ENCODE measurements around the gene FAM124B.

FAM124B gene

DNA sequence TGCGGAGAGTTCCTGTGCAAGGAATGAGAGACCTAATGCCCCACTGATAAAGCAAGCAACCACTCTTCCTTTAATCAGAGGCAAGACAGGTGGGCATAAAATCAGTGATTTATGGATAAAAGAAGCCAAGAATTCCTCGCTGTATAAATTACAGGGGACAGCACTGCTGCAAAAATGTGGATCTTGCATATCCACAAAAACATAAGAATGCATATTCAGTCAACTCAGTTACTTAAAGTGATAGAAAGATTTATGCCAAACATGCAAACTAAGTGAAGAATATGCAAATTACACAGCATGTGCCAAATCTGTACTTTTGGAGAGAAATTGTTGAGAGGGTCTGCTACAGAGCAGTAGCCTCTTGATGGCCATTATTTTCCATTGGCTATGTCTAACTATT is 67.2 kb downstream of the FAM124B start:
- Histone ChIP-seq H3K27me3 (ENCODE audit: insufficient read depth, low read length, poor library complexity, severe bottlenecking) (no peaks in the 10 kb centered on the region), H3F3A (ENCODE audit: low read depth) (no peaks in the 10 kb centered on the region), H3K9ac (ENCODE audit: low read depth, low read length, poor library complexity, severe bottlenecking) (no peak overlapping the region), H3K36me3 (ENCODE audit: insufficient read depth, low read length) (no peaks in the 10 kb centered on the region), H2AFZ (ENCODE audit: low read length) (no peak overlapping the region), H3K4me1 (ENCODE audit: insufficient read depth, low read length, poor library complexity, severe bottlenecking) (no peaks in the 10 kb centered on the region), H3K9me3 (ENCODE audit: insufficient read depth, low read depth, low read length) (no peaks in the 10 kb centered on the region), H4K20me1 (ENCODE audit: insufficient read depth, low read length, poor library complexity, severe bottlenecking) (no peaks in the 10 kb centered on the region), H3K9me2 (replicated peaks; ENCODE audit: low read depth, low read length) (no peaks in the 10 kb centered on the region), H3K4me2 (ENCODE audit: low read depth, low read length, poor library complexity, severe bottlenecking) (no peak overlapping the region), H3K79me2 (ENCODE audit: insufficient read depth, low read length) (no peaks in the 10 kb centered on the region), H3K4me3 (ENCODE audit: low read length, poor library complexity, severe bottlenecking) (no peak overlapping the region)
- TF ChIP-seq CTCF (conservative IDR thresholded peaks at IDR 0.05; ENCODE audit: low read length) (no peak), EZH2phosphoT487 (IDR thresholded peaks at IDR 0.05; ENCODE audit: borderline replicate concordance) (no peak)

DNA sequence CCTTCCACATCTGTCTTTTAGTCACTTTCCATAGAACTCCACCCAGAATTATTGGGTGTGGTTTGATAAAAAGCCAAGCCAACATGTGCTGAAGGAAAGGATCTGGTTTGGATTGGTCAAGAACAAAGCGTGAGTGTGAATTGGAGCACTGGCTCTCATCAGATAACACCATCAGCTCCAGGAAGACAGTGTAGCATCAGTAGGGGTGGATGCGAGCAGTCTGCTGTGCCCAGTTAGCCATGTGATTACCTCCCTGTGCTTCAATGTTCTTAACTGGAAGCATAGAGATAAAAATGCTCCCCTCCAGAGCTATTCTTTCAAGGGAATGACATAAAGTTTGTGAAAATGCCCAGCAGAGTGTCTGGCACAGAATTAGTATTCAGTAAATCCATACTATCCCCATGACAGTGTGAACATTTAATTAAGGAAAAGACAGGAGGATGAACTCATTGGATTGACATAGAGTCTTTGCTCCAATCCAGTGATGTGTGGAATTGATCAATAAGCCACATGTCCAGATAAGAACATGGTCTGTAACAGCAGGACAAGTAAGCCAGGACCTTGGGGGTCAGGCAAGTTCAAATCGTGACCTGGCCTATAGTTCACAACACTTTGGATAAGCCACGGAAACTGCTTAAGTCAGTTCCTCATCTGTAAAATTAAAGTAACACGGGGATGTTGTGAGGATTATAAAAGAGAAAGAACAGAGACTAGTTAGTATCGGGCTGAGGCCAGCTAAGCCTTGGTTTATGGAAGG is 68.0 kb downstream of the FAM124B start:
- H3F3A ChIP-seq (ENCODE audit: low read depth), result no peaks in the 10 kb centered on the region
- no peak overlapping the region for H3K4me2 ChIP-seq (ENCODE audit: low read depth, low read length, poor library complexity, severe bottlenecking)
- no peaks in the 10 kb centered on the region for H3K27me3 ChIP-seq (ENCODE audit: insufficient read depth, low read length, poor library complexity, severe bottlenecking)
- no peaks in the 10 kb centered on the region for H3K79me2 ChIP-seq (ENCODE audit: insufficient read depth, low read length)
- H3K9me3 ChIP-seq (ENCODE audit: insufficient read depth, low read depth, low read length), result no peaks in the 10 kb centered on the region
- no peak overlapping the region for H3K9ac ChIP-seq (ENCODE audit: low read depth, low read length, poor library complexity, severe bottlenecking)
- H3K9me2 ChIP-seq (replicated peaks; ENCODE audit: low read depth, low read length), result no peaks in the 10 kb centered on the region
- no peak overlapping the region for H2AFZ ChIP-seq (ENCODE audit: low read length)
- no peaks in the 10 kb centered on the region for H3K36me3 ChIP-seq (ENCODE audit: insufficient read depth, low read length)
- H3K4me1 ChIP-seq (ENCODE audit: insufficient read depth, low read length, poor library complexity, severe bottlenecking), result no peaks in the 10 kb centered on the region
- no peak for TF ChIP-seq CTCF (conservative IDR thresholded peaks at IDR 0.05; ENCODE audit: low read length)
- TF ChIP-seq EZH2phosphoT487 (IDR thresholded peaks at IDR 0.05; ENCODE audit: borderline replicate concordance), result no peak
- no peak overlapping the region for H3K4me3 ChIP-seq (ENCODE audit: low read length, poor library complexity, severe bottlenecking)
- H4K20me1 ChIP-seq (ENCODE audit: insufficient read depth, low read length, poor library complexity, severe bottlenecking), result no peaks in the 10 kb centered on the region

- TF ChIP-seq CTCF (conservative IDR thresholded peaks at IDR 0.05; ENCODE audit: low read length), result no peak
- no peak for TF ChIP-seq EZH2phosphoT487 (IDR thresholded peaks at IDR 0.05; ENCODE audit: borderline replicate concordance)
- H3K9ac ChIP-seq (ENCODE audit: low read depth, low read length, poor library complexity, severe bottlenecking), result no peak overlapping the region
- H3K79me2 ChIP-seq (ENCODE audit: insufficient read depth, low read length), result no peaks in the 10 kb centered on the region
- H3K4me3 ChIP-seq (ENCODE audit: low read length, poor library complexity, severe bottlenecking), result no peak overlapping the region
- H4K20me1 ChIP-seq (ENCODE audit: insufficient read depth, low read length, poor library complexity, severe bottlenecking), result no peaks in the 10 kb centered on the region
- H3K27me3 ChIP-seq (ENCODE audit: insufficient read depth, low read length, poor library complexity, severe bottlenecking), result no peaks in the 10 kb centered on the region
- H3K36me3 ChIP-seq (ENCODE audit: insufficient read depth, low read length), result no peaks in the 10 kb centered on the region
- H3K4me1 ChIP-seq (ENCODE audit: insufficient read depth, low read length, poor library complexity, severe bottlenecking), result no peaks in the 10 kb centered on the region
- no peaks in the 10 kb centered on the region for H3F3A ChIP-seq (ENCODE audit: low read depth)
- no peaks in the 10 kb centered on the region for H3K9me3 ChIP-seq (ENCODE audit: insufficient read depth, low read depth, low read length)
- H3K9me2 ChIP-seq (replicated peaks; ENCODE audit: low read depth, low read length), result no peaks in the 10 kb centered on the region
- no peak overlapping the region for H3K4me2 ChIP-seq (ENCODE audit: low read depth, low read length, poor library complexity, severe bottlenecking)
- no peak overlapping the region for H2AFZ ChIP-seq (ENCODE audit: low read length)
Observed at GRCh38 chr2:224331698-224332097, 70.2 kb downstream of the FAM124B start.
